ENCODE measurements around the gene PTGDR2.

Gene PTGDR2

GRCh38 chr11:60844045-60844869 is 11.5 kb downstream of the PTGDR2 start:
- DNase-seq (ENCODE audit: low read depth in 1 of 2, low spot score in 1 of 2), result no peak
- H3K27ac ChIP-seq (replicated peaks), result peak overlapping the region; percentile 85
- no peaks in the 10 kb centered on the region for H3K27me3 ChIP-seq (ENCODE audit: insufficient read depth, poor library complexity, severe bottlenecking)
- no peak for TF ChIP-seq REST (IDR thresholded peaks at IDR 0.05; ENCODE audit: insufficient replicate concordance, low read depth)
- TF ChIP-seq SPI1 (IDR thresholded peaks at IDR 0.05; ENCODE audit: borderline replicate concordance, low read depth), result no peak
- no peak for TF ChIP-seq CTCF (IDR thresholded peaks at IDR 0.05; ENCODE audit: insufficient read depth, low read length)
- TF ChIP-seq GABPA (IDR thresholded peaks at IDR 0.05; ENCODE audit: low read depth), result no peak
- H3K4me3 ChIP-seq (replicated peaks; ENCODE audit: insufficient read depth, low read length), result peak overlapping the region; percentile 81

- Histone ChIP-seq H3K27me3 (ENCODE audit: insufficient read depth, poor library complexity, severe bottlenecking) (no peaks in the 10 kb centered on the region), H3K27ac (replicated peaks) (peak overlapping the region; percentile 85), H3K4me3 (replicated peaks; ENCODE audit: insufficient read depth, low read length) (peak overlapping the region; percentile 81)
- TF ChIP-seq REST (IDR thresholded peaks at IDR 0.05; ENCODE audit: insufficient replicate concordance, low read depth) (no peak), CTCF (IDR thresholded peaks at IDR 0.05; ENCODE audit: insufficient read depth, low read length) (no peak), GABPA (IDR thresholded peaks at IDR 0.05; ENCODE audit: low read depth) (no peak), POLR2AphosphoS5 (IDR thresholded peaks at IDR 0.05; ENCODE audit: low read depth) (no peak), SPI1 (IDR thresholded peaks at IDR 0.05; ENCODE audit: borderline replicate concordance, low read depth) (no peak)
- peak in 1 of 2 experiments; percentile 25 for DNase-seq (ENCODE audit: low read depth in 1 of 2, low spot score in 1 of 2)
Measured at GRCh38 chr11:60842668-60843600, 12.8 kb downstream of the PTGDR2 start.

GRCh38 chr11:60841797-60842667 is 13.7 kb downstream of the PTGDR2 start, which contains the start of gene CCDC86:
CCDC86 (plus strand) TSS chr11:60842113; CDS start chr11:60842125, 12 bp downstream.
- H3K27me3 ChIP-seq (ENCODE audit: insufficient read depth, poor library complexity, severe bottlenecking), result no peaks in the 10 kb centered on the region
- no peak for TF ChIP-seq REST (IDR thresholded peaks at IDR 0.05; ENCODE audit: insufficient replicate concordance, low read depth)
- peak; percentile 80; the same call in 1 of the 2 replicates for TF ChIP-seq POLR2AphosphoS5 (IDR thresholded peaks at IDR 0.05; ENCODE audit: low read depth)
- peak within 1 kb of the TSS; percentile 85 for H3K27ac ChIP-seq (replicated peaks)
- peak; percentile 93 to 96 for DNase-seq (ENCODE audit: low read depth in 1 of 2, low spot score in 1 of 2)
- peak within 1 kb of the TSS; percentile 81 for H3K4me3 ChIP-seq (replicated peaks; ENCODE audit: insufficient read depth, low read length)

Measured in HL-60 (cell line).